Stimulated activated naive CD8-positive, alpha-beta T cell treated with anti-CD3 and anti-CD28 coated beads, Interleukin-15, amount 100 ng/mL, for 72 hours (primary cell): Measurements from ENCODE around the gene DYNLT4.
"Not testable (repeated sequence)": the region's sequence is repeated elsewhere in the genome, so short reads cannot be mapped to it uniquely, and the experiment has no call there.

Experiments used
- ATAC-seq: fragments of 150-1000 bp; cut with Tn5 transposase; 2 replicates; pipeline ENCODE4 v1.10.0; 2021; ENCODE audit warnings: mild to moderate bottlenecking, moderate library complexity
- DNase-seq, 2 donors: peaks; one replicate each; pipeline ENCODE4 v3.0.0; 2021 to 2022
- H3K27ac Mint-ChIP-seq, 2 donors: one replicate each; pipeline ENCODE4 v1.8.0; 2022; ENCODE audit warnings: mild to moderate bottlenecking in 2 of 2, mixed read lengths in 2 of 2, moderate library complexity in 2 of 2
- H3K27me3 Mint-ChIP-seq: one replicate; pipeline ENCODE4 v1.8.0; 2022; ENCODE audit warnings: mixed read lengths
- H3K4me1 Mint-ChIP-seq: one replicate; pipeline ENCODE4 v1.8.0; 2022; ENCODE audit warnings: mild to moderate bottlenecking, mixed read lengths
- H3K4me3 Mint-ChIP-seq, 2 donors: one replicate each; pipeline ENCODE4 v1.8.0; 2022; ENCODE audit warnings: mild to moderate bottlenecking in 2 of 2, mixed read lengths in 2 of 2, moderate library complexity in 1 of 2
- H3K9me3 Mint-ChIP-seq, 2 donors: one replicate each; pipeline ENCODE4 v1.8.0; 2022; ENCODE audit warnings: mixed read lengths in 2 of 2

Gene DYNLT4

DNA sequence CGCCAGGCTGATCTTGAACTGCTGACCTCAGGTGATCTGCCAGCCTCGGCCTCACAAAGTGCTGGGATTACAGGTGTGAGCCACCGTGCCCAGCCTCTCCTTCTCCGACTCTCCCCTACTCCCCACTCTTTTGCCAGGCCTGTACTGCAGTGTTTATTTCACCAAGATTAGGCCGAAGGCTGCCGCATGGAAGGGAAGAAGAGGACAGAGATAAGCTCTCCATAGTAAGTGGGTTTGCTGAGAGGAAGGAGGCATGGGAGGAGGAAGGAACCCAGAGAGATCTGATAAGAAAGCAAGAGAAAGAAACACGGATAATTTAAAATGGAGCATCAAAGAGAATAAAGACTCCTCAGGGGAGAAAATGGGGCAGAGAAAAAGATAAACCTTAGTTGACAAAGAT, 27.2 kb upstream of the DYNLT4 start:
- Mint-ChIP-seq H3K9me3 (no peaks in the 10 kb centered on the region), H3K27ac (peak overlapping the region; percentile 2 to 23), H3K27me3 (no peaks in the 10 kb centered on the region)

DNA sequence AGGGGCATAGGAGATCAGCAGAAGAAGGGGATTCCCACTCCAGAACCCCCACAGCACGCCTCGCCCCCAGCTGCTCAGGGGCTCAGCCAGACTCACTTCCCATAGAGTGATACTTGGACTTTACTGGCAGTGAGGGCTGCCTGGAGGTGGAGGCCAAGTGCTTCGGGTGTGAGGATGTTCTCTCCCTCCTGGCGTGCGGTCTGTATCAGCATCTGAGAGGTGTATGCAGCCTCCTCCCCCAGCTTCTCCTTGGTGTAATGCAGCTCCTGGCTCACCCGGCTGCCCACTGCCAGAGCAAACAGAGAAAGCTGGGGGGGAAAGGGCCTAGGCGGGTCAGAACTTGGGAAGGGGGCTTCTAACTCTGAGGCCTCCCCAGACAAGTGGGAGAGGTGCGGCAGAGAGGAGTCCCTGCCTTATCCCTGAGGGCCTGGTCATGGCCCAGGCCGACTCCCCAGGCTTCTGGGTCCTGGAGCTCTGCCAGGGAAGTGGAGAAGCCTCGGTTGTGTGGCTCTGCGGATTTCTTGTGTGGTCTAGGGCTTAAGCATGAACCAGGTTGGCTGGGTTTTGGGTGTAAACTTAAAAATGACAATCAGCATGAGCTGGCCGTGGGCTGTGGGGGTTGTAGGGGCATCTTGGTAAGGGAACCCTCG, 25.0 kb upstream of the DYNLT4 start:
- no peak for DNase-seq
- Mint-ChIP-seq H3K4me3 (no peak overlapping the region), H3K4me1 (peaks cover 23% of the 10 kb centered on the region), H3K27me3 (no peaks in the 10 kb centered on the region), H3K27ac (peak overlapping the region in 1 of 2 donors; percentile 53), H3K9me3 (no peaks in the 10 kb centered on the region)
- no peak for ATAC-seq

More for the DNA sequence above, 27.2 kb upstream of the DYNLT4 start:
- DNase-seq (no peak), ATAC-seq (no peak)
- Mint-ChIP-seq H3K4me1 (peaks cover 23% of the 10 kb centered on the region), H3K4me3 (no peak overlapping the region)

DNA sequence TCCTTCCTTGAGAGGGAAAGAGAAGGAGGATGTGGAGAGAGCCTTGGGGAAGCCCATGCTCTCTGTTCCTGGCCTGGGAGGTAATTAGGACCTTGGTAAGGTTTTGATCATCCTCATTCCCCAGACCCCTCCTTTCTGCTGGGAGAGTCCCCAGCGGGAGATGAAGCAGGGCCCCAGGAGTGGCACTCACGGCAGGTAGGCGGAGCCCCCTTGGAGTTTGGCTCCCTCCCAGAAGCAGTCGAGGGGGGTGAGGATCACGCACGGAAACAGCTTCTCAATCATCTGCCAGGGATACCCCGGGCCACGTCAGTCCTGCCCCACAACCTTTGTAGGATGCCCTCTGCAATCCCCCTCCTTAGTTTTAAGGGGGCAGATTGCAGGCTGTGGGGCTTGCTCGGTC, 24.4 kb upstream of the DYNLT4 start:
- Mint-ChIP-seq H3K4me3 (no peak overlapping the region), H3K27ac (no peak overlapping the region), H3K4me1 (peaks cover 23% of the 10 kb centered on the region), H3K9me3 (no peaks in the 10 kb centered on the region), H3K27me3 (no peaks in the 10 kb centered on the region)
- no peak for DNase-seq
- no peak for ATAC-seq

DNA sequence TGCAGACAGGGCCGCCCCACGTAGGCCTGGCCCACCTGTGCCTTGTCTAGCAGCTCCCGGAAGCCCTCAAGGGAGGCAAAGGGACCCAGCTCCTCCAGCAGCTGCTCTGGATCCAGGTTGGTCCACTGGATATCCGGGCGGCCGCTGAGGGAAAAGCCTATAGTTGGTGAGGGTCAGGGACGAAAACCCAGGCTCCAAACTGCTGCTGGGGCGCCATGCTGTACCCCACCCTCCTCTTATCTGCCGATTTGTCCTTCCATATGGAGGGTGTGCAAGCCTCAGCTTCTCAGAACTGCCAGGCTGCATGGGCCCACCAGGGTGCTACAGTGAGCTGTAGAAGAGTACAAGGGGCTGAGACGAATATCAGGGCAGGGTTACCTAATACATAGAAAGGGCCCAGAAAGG, 23.8 kb upstream of the DYNLT4 start:
- H3K27me3 Mint-ChIP-seq = no peaks in the 10 kb centered on the region
- H3K4me3 Mint-ChIP-seq = no peak overlapping the region
- no peak for ATAC-seq
- DNase-seq = no peak
- H3K9me3 Mint-ChIP-seq = no peaks in the 10 kb centered on the region
- peaks cover 20% of the 10 kb centered on the region for H3K4me1 Mint-ChIP-seq
- H3K27ac Mint-ChIP-seq = no peak overlapping the region

DNA sequence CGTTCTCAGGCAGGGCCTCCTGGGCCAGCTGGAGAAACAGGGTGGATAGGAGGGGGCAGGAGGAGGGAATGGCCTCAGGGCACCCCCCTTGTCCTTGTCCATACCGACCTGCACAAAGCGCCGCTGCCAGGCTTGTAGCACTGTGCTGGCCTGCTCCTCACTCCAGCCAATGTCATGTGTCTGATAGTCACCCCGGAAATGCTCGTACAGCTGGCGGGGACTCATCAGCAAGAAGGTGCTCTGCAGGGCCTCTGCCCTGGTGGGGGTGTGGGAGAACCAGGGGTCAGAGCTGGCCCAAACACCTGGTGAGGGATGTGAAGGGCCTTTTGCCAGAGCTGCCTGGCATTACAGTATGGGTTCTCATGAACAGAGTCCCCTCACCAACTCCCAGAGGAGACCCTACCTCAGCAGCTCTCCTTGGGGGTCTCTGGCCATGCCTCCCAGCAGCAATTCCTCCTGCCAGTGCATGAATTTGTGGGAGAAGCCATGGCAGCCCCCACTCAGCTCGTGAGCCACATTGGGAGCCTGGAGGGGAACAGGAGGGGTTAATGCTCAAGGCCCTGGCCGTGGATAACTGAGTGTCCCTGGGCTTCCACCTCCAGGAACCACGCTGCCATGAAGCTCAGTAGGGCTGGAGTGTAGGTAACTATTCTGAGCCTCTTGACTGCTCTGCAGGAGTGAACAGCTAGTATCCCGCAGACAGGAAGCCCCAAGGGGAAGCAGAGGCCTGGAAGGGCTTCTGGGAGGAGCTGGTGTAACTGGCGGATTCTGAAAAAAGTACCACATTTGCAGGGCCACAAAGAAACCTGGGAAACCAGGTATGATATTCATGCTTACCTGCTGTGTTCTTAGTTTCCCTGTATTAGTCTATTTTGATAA, 22.6 kb upstream of the DYNLT4 start:
- Mint-ChIP-seq H3K27ac (no peak overlapping the region), H3K4me1 (peaks cover 14% of the 10 kb centered on the region), H3K4me3 (no peak overlapping the region), H3K27me3 (no peaks in the 10 kb centered on the region), H3K9me3 (no peaks in the 10 kb centered on the region)
- no peak for DNase-seq
- ATAC-seq = no peak

DNA sequence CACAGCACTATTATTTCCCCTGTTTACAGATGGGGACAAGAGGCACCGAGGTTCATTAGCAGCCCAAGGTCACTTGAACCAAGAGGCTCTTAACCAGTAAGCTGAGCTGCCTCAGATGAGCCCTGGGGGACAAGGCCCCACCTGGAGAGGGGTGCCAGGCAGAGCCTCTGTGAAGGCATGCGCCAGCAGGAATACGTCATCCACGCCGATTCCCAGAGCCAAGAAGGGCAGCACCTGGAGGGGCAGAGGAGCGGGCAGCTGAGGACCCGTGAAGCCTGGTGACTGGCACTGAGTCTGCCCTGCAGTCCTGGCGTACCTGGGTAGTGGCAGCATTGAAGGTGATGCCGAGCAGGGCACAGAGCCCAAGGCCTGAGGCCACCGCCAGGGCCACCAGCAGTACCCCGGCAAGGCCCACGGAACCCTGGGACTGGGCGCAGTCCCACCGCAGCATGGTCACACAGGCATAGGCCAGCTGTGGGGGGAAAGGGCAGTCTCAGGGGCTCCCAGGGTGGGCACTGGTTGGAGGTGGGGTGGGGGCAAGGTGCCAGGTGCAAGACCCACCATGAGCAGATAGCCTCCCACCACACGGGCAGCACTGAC, 21.8 kb upstream of the DYNLT4 start:
- DNase-seq (no peak), ATAC-seq (no peak)
- Mint-ChIP-seq H3K9me3 (no peaks in the 10 kb centered on the region), H3K4me3 (no peak overlapping the region), H3K27me3 (no peaks in the 10 kb centered on the region), H3K27ac (no peak overlapping the region), H3K4me1 (peaks cover 14% of the 10 kb centered on the region)

DNA sequence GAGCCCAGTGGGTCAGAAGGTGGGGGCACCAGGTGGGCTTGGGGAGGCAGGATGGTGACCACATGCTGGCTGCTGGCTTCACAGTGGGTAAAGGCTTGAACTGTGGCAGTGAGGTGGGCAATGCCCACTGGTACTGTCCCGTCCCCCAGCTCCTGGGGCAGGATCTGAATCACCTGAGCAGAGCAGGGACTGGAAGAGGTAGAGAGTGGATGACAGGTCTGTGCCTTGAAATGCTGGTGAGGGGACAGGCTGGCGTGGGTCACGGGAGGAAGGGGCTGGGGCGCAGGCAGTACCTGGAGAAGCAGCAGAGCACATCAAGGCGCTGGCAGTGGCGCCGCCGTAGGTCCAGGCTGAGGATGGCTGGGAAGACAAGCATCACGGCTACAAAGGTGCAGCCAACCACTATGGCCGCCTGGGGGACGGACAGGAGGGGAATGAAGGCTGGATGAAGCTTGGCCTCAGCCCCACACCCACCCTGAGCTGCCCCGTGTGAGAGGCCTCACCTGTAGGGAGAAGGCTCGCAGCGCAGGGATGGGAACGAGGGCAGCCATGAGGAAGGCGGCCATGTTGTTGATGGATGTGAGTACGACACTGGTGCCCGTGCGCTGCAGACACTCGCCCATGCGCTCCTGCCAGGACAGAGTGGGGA, 21.0 kb upstream of the DYNLT4 start:
- DNase-seq (no peak), ATAC-seq (no peak)
- Mint-ChIP-seq H3K27ac (peak overlapping the region in 1 of 2 donors; percentile 35), H3K4me1 (peaks cover 14% of the 10 kb centered on the region), H3K27me3 (no peaks in the 10 kb centered on the region), H3K9me3 (no peaks in the 10 kb centered on the region), H3K4me3 (no peak overlapping the region)

DNA sequence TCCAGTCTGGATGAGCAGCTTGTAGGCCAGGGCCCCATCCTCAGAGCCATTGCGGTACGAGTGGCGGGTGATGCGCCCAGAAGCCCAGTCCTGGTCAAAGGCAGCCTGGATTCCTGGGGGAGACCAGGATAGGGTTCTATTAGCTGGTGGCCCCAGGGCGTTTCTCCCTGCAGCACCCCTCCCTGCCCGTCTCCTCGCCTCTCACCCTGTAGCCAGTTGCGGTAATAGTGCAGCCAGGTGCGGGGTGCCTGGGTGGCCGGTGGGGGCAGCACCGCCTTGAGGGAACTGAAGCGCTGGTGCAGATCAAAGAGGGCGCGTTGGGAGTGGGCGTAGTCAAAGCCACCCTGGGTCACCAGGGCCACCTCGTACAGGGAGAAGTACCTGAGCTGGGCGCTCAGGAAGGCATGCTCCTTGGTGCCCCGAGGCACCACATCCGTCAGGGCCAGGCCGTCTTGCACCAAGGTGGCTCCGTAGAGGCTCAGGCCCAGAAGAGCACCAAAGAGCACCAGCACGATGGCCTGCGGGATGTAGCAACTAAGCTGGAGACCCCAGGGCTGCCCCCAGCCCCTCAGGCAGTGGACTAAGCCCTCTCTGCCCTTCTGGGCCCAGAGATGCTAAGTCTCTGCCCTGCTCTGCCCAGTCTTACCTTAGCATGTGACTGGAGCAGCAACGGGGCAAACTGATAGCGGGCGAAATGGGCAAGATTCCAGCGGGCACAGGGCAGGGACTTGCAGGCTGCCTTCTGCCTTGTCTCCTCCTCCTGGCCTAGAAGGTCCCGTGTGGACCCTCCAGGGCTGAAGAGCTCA, 20.2 kb upstream of the DYNLT4 start:
- no peak overlapping the region for H3K4me3 Mint-ChIP-seq

DNA sequence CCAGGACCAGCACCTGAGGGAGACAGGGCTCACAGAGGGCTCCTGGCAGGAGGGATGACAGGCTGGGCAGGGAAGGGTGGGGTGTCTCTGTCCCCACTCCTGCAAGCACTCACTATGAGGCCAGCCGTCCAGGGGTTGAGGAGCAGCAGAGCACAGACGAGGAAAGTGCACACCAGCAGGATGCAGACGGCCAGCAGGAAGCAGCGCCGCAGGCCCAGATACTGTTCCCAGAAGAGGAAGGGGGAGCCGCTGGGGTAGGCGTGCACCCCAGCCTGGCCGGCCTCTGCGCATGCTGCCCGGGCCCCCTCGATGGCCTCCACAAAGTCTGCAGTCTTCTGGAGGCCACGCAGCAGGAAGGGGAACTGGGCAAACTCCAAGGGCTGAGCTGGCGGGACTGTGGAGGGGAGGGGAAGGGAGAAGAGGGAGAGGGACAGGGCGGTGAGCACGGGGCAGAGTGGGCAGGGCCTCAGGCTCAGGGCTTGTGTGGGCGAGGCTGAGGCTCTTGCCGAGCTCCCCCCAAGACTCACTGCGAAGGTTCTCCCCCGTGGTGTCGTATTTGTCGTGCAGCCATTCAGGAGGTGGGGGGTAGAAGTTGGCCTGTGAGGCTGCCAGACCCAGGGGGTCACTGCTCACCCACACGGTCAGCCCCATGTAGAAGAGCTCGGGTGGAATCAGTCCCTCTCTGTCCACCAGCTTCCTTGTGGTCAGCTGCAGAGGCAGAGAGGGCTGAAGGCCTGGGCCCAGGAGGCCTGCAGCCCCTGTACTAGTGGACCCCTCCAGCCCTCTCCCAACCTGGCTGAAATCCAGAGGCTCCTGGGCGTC, 19.4 kb upstream of the DYNLT4 start:
- ATAC-seq = no peak
- DNase-seq = no peak
- H3K4me1 Mint-ChIP-seq = peaks cover 11% of the 10 kb centered on the region
- no peaks in the 10 kb centered on the region for H3K27me3 Mint-ChIP-seq
- no peak overlapping the region for H3K4me3 Mint-ChIP-seq
- no peaks in the 10 kb centered on the region for H3K9me3 Mint-ChIP-seq
- peak overlapping the region in 1 of 2 donors; percentile 49 for H3K27ac Mint-ChIP-seq

More for the DNA sequence above, 20.2 kb upstream of the DYNLT4 start:
- Mint-ChIP-seq H3K27me3 (no peaks in the 10 kb centered on the region), H3K9me3 (no peaks in the 10 kb centered on the region), H3K4me1 (peaks cover 14% of the 10 kb centered on the region), H3K27ac (peak overlapping the region in 1 of 2 donors; percentile 35)
- peak; percentile 34 for ATAC-seq
- DNase-seq = no peak

DNA sequence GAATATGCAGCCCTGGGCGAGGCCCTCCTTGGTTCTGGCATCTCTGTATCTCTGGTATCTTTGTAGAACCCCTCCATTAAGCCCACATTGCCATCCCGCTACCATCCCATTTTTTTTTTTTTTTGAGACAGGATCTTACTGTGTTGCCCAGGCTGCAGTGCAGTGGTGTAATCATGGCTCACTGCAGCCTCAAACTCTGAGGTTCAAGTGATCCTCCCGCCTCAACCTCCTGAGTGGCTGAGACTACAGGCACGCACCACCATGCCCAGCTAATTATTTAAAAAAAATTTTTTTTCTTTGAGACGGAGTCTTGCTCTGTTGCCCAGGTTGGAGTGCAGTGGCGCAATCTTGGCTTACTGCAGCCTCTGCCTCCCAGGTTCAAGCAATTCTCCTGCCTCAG, 17.2 kb upstream of the DYNLT4 start:
- not testable (repeated sequence) for H3K27me3 Mint-ChIP-seq, H3K9me3 Mint-ChIP-seq, H3K27ac Mint-ChIP-seq, H3K4me3 Mint-ChIP-seq, DNase-seq, ATAC-seq
- H3K4me1 Mint-ChIP-seq = peaks cover 23% of the 10 kb centered on the region

DNA sequence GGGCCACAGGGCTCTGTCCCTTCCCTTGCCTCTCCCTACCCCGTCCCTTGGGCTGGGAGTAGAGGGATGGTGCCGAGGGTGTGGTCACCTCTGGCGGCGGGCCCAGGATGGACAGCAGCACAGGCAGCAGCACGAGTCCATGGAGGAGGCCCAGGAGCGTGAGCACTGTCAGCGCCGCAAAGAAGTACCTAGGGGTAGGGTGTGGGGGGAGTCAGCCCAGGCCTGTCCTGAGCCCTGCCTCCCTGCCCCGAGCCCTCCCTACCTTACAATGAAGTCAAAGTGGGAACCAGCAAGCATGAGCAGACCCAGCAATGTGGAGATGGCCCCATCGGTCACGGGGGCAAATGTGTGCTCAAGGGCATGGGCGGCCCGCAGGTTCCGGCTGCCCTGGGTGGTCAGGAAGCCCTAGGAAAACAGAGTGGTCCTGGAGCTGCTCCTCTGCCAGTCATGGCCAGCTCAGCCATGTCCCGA, 15.9 kb upstream of the DYNLT4 start:
- ATAC-seq (no peak), DNase-seq (no peak)
- no peaks in the 10 kb centered on the region for H3K9me3 Mint-ChIP-seq
- peaks cover 37% of the 10 kb centered on the region for H3K4me1 Mint-ChIP-seq
- H3K27me3 Mint-ChIP-seq = no peaks in the 10 kb centered on the region
- peak overlapping the region in 1 of 2 donors; percentile 57 for H3K27ac Mint-ChIP-seq
- H3K4me3 Mint-ChIP-seq = no peak overlapping the region

DNA sequence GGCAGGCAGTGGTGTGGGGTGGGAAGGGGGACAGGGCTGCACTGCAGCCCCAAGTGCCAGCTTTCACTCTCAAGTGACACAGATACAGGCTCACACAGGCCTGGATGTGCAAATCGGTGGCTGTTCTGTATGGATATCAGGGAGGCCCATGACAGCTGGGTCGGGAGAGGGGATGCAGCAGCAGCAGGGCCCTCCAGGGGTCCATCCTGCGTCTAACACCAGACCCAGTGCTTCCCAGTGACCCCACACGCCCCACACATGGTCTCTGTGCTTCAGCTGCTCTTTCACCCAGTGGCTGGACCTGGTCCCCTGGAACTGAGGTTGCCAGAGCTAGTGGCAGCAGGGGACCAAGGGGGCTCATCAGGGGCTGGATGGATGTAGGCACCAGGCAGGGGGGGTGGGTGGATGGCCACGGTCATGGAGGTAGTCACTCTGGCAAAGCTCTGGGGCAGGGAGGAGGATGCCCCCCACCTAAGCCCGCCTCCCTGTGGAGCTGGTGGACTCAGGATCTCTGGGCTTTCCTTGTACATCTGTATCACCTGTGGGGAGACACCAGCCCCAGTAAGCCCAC, 15.1 kb upstream of the DYNLT4 start:
- Mint-ChIP-seq H3K9me3 (no peaks in the 10 kb centered on the region), H3K27me3 (no peaks in the 10 kb centered on the region), H3K4me3 (no peak overlapping the region), H3K4me1 (peaks cover 45% of the 10 kb centered on the region), H3K27ac (no peak overlapping the region)
- ATAC-seq (no peak), DNase-seq (no peak)

DNA sequence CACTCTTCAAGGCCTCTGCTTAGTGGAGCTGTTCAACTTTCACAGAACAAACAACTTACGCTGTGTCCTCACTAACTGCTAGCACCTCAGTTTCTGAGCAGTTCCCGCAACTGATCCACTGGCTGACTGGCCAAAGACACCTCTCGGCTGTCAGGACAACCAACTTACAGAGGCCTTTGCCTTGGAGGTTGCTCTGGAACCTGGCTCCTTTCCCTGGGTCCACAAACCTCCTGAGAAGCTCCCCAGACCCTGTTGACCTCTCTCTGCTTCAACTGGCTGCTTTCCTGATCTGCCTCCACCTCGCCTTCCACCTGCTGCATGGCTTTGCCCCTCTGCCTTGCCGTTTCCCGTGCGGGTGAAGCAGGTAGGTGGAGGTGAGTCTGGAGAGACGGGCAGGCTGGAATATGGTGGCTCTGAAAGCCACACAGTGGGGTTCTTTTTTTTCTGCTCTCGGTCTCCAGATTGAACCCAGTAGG, 14.1 kb upstream of the DYNLT4 start:
- no peak for DNase-seq
- Mint-ChIP-seq H3K4me3 (peak overlapping the region; percentile 93), H3K27me3 (no peaks in the 10 kb centered on the region), H3K4me1 (peaks cover 45% of the 10 kb centered on the region), H3K27ac (peak overlapping the region in 1 of 2 donors; percentile 91), H3K9me3 (no peaks in the 10 kb centered on the region)
- no peak for ATAC-seq
